NCI-H1436 (cell line): ENCODE results near the gene FNDC3B.

Source experiments
- DNase-seq: peaks from one replicate; lab custom pipeline; 2025; lab: John Stamatoyannopoulos, UW

FNDC3B gene

DNA sequence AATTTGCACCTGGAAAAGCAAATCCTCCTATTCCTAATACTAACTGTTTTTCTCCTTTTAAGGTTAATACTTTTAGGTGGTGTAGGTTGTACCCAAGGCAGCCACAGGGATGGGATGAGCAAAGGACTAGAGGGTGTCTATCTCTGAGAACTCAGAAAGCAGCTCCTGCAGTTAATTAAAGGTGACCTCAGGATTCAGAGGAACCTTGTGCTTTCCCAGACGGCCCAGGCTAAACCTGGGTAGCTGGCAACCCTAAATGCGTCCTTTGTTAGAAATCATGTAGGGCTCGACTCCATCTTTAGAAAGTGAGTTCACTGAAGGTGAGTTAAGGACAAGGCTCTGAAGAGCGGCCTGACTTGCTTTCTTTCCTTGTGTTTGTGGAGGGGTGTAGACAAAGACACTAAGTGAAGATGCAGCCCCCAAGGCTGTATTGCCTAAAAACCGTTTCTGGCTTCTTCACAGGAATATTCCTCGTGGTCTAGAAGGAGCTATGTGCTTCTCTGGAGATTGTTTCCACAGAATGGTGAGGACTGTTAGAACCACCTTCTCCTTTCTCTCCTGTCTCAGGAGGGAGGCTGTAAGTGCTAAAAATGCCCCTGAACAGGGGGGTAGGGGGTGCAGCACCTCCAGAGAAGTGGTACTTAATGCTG, 14.9 kb downstream of the FNDC3B start:
- no peak for DNase-seq

- DNase-seq, result no peak
These were observed 17.0 kb downstream of the FNDC3B start for GRCh38 chr3:172056416-172056815.

GRCh38 chr3:172057059-172057458, 17.7 kb downstream of the FNDC3B start:
- DNase-seq, result no peak

DNA sequence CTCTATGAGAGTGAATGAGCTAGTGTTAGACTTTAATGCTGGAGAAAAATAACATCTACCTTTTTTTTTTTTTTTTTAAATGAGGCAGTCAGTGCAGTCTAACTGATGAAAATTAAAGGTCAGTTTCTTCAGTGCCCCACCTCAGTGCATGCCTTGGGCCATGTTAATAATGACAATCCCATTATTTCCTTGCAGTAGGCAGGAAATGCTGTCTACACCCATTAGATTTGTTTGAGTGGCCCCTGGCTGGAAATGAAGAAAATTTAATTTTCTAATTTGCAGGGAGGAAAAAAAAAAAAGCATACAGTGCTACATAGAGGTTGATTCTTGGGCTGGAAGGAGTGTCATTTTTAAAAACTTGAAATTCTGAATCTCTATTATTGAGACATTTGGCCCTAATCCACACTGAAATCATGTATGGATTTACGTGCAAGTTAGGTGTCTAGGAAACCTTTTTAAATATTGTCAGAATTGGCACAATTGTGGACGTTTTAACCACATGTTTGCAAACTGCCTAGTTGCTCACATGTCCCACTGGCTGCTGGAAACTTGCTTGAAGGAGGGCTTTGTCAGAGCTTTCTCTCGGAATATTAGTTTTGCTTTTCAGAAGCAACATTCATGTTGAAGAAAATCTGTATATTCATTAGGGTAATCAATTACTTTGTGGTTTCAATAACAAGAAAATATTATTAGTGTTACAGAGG, 18.4 kb downstream of the FNDC3B start:
- DNase-seq, result no peak

DNA sequence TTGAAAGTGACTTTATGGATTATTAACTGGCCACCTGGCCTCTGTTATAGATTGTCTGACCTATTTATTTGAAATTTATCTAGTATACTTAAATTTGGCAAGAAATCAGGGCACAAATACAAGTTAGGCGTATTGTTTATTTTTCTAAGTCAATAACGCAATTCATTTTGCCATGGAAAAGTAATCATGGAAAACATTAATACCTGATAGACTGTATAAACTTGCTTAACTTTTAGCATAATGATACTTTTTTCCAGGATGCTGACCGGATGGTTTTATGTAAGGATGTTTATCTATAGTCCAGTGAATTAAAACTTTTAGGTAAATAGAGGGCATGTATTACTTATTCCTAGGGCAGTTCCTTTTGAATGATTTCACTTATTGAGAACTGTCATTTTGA, 20.2 kb downstream of the FNDC3B start:
- DNase-seq, result no peak

- no peak for DNase-seq
These were observed 20.9 kb downstream of the FNDC3B start for GRCh38 chr3:172060234-172060633.

DNA sequence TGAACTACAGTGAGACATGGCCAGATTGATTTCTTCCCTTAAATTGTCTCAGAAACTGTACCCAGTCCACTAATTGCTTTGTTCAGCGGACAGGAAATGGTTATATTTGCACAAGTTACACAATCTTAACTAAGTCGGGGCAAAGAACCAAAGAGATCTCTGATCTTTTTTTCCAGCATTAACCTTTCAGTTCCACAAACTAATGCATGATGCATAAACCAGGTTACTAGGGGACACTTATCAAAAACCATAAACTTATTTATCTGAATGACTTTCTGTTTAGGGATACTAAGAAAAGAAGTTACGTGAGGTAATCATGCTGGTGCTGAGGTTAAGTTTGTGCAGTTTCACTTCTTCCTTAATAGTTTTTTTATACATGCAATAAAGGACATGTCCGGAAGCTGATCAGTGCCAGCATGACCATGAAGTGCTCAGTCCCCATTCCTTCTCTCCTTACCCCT, 22.4 kb downstream of the FNDC3B start:
- DNase-seq, result no peak

GRCh38 chr3:172062761-172063160, 23.4 kb downstream of the FNDC3B start:
- no peak for DNase-seq

DNA sequence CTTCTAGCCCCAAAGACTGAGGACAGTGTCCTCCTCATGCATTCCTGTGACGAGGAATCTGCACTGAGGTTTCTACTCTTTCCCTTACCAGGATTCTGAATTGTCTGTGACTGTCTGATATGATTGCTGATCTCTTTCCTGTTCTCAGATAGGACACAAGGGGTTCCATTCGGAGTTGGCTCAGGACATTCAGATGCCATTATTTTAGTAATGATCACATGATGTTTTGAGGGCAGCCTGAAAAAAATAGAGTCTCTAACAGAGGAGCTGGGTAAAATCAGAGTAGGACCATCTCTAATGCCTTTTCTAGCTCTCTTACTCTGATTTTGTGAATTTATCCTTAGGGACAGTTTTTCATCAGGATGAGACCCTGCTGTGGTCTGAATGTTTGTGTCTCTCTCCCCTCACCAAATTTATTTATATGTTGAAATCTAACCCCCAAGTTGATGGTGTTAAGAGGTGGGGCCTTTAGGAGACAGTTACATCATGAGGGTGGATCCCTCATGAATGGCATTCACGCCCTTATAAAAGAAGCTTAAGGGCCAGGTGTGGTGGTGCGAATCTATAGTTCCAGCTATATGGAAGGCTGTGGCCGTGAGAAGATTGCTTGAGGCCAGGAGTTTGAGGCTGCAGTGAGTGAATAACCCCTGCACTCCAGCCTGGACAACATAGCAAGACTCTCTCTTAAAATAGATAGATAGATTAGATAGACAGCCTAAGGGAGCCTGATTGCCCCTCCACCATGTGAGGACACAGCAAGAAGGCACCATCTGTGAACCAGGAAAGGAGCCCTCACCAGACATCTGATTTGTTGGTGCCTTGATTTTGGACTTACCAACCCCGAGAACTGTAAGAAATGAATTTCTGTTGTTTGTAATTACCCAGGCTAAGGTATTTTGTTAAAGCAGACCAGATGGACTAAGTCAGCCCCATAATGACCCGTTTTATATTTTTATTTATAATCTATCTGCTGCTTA, 24.4 kb downstream of the FNDC3B start:
- DNase-seq, result no peak

DNA sequence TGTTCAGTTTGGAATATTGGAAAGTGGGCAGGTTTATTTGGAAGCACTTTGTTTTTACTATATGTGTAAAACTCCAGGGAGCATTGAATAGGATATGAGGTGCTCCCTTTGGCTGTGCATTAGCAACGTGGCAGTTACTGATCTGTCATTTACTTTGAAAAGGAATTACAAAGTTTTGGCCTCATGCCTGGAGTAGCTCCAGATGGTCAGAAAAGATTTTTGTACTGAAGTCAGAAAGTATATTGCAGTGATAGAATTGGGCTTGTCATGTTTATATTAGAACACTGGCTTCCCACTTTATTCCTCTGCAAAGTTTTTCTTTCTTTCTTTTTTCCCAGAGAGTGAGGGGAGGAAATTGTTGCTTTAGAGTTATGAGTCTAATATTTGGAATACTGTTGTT, 26.1 kb downstream of the FNDC3B start:
- DNase-seq, result no peak

GRCh38 chr3:172065967-172066762, 26.8 kb downstream of the FNDC3B start:
- no peak for DNase-seq

DNA sequence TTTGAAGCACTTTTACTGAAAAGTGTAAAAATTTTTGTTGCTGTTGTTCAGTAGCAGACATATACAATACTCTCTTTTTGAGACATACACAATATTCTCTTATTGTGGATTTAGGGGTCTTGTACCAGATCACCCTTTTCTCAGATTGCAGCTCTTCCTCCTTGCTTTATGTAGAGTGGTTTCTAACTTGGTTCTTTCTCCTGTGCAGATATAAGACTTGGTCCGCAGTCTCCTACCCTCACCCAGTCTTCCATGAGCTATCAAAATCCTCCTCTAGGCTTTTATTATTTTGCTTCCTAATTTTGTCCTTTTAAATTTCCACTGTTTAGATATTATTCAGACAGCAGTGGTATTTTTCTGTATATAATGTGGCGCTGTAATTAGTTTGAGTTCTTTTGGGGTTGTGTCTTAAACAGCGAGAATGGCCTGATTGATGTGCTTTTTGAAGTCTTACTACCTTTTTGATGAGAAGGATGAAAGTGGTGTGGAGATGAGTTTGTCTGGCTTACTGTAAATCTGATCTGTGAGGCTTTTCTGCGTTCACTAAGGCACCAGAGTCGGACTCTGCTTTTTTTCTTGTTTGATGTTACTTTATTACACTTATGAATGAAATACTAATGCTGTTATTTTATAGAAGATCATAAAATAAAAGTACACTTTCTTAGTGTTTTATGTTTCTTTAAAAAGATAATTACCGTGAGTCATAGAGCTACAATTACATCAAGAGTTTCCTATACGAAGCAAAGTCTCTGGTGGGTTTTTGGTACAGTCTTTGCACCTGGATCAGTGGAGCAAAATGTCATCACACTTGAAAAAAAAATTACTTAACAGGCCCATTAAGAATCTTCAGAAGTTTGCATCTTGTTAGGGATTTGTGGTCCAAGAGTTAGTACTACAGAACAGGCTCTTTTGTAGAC, 27.8 kb downstream of the FNDC3B start:
- no peak for DNase-seq

DNA sequence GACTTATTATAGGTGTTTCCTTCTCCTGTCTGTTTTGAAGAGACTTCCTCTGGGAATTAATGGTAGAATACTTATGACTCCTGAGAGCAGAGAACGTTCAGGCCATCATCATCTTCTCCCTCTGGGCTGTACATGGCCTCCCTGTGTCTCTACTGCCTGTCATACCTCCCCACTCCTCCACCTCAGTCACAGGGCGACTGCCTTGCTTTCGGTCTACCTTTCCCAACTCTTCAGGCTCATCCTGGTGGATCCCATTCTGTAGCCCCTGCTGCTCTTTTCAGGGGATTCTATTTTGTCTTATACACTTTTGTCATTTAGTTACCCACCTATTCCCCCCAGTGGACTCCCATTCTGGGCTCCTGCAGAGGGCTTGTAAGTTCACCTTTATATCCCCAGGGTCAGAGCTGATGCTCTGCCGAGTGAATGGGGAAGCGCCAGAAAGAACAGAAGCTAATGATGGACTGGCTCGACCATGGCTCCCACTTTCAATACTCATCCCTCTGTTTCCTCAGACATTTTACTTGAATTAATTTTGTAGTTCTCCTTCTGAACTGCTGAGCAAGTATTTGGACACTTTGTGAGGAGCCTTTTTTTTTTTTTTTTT, 28.6 kb downstream of the FNDC3B start:
- no peak for DNase-seq

- no peak for DNase-seq
These were observed 29.6 kb downstream of the FNDC3B start for GRCh38 chr3:172068977-172069376.

DNA sequence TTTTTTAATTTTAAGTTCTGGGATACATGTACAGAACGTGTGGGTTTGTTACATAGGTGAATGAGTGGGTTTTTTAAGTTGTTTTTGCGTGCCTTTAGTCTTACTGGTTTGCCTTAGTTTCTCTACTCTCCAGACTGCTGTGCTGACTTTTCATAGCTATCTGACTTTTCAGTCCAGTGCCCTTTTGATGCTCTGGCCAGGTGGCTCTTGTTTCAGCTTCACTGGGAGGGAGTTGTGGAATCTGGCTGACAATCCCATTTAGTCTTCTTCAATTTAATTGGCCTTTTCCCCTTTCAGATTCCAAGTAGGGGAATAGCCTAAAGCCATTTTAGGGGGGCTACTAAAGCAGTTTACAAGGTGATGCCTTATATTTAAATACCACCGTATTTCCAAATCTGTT, 30.1 kb downstream of the FNDC3B start:
- DNase-seq, result no peak

- DNase-seq, result no peak
These were observed 30.9 kb downstream of the FNDC3B start for GRCh38 chr3:172070269-172070668.

GRCh38 chr3:172070802-172071201, 31.4 kb downstream of the FNDC3B start:
- no peak for DNase-seq

- no peak for DNase-seq
These were observed 32.5 kb downstream of the FNDC3B start for GRCh38 chr3:172071780-172072330.

DNA sequence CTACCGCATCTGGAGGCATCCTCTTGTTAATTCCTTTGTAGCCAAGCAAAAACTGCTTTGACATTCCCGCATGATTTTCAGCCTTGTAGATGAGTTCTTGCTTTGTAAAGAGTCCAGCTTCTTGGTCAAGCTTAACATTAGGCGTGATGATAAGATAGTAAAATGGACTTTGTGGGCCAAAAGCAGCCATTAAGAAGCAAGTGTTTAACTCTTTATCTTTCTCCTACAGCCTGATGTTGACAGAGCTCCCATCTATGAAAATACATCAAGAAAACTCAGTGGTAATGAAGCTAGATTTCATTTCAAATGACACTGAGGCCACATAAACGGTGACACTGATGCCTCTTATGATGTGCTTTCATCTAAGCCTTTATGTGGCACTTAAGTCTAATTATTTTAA, 33.2 kb downstream of the FNDC3B start:
- no peak for DNase-seq
